GM12873 (cell line): Measurements from ENCODE around the gene NUDT16.

ENCODE experiments used
- TF ChIP-seq, protein P1 (sequence below): IDR thresholded peaks from 2 replicates; pipeline ENCODE4 v1.5.1; 2012; ENCODE audit warnings: low read depth, mild to moderate bottlenecking, moderate library complexity, low read length, control low read depth; ENCODE audit not compliant: insufficient read depth; ENCODE audit errors: missing control alignments

Gene NUDT16

DNA sequence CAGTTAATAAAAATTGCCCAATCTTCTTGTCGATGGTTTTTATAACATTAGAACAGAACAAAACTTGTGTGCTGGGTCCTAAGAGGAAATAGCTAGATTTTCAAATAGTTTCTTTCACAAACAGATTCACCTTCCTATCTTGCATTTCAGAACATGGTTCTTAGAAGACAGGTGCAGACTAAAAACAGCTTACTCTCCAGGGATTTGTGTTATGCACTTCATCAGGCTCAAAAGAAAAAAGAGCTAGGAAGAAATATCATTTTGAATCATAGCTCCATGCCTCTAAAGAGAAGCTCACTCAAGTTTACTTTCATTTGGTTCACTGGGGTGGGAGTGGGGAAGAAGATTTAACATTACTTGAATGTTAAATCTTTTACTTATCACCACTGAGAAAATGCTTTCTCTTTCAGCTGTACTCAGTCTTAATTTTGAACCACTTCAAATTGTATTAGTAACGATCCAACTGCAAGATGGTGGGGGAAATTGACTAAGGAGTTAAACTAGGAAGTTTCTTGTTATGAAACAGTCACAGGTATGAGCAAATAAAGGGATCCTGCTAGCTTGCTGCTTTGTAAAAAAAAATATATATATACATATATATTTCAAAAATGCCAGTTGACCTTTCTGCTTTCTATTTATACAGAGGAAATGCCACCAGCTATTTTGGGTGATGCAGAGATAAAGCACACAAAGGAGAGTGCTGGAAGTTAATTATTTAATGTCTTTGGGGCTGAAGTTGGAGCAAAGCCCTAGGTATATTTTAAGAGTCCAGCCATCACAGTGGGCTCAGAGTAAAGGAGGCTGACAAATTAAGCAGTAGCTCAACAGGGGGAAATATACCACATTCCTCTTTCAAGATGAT lies 28.3 kb upstream of the NUDT16 start:
- TF ChIP-seq, protein P1, sequence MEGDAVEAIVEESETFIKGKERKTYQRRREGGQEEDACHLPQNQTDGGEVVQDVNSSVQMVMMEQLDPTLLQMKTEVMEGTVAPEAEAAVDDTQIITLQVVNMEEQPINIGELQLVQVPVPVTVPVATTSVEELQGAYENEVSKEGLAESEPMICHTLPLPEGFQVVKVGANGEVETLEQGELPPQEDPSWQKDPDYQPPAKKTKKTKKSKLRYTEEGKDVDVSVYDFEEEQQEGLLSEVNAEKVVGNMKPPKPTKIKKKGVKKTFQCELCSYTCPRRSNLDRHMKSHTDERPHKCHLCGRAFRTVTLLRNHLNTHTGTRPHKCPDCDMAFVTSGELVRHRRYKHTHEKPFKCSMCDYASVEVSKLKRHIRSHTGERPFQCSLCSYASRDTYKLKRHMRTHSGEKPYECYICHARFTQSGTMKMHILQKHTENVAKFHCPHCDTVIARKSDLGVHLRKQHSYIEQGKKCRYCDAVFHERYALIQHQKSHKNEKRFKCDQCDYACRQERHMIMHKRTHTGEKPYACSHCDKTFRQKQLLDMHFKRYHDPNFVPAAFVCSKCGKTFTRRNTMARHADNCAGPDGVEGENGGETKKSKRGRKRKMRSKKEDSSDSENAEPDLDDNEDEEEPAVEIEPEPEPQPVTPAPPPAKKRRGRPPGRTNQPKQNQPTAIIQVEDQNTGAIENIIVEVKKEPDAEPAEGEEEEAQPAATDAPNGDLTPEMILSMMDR, result no peak

DNA sequence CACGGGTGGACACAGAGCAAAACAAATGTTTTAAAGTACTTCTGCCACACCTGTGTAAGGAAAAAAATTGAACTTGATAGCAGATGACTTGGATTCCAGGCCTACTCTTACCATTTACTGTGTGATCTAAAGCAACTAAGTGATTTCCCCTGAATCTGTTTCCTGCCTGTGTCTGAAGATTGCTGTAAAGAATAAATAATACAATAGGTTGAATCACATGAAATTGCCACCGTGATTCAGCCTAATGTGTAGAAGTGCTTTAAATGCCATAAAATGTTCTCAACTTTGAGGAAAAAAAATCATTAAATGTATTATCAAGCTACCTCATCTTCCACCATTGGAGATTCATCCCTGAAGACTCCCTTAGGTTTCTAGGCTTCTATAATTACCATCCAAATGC lies 27.6 kb upstream of the NUDT16 start:
- TF ChIP-seq, protein P1, result no peak

DNA sequence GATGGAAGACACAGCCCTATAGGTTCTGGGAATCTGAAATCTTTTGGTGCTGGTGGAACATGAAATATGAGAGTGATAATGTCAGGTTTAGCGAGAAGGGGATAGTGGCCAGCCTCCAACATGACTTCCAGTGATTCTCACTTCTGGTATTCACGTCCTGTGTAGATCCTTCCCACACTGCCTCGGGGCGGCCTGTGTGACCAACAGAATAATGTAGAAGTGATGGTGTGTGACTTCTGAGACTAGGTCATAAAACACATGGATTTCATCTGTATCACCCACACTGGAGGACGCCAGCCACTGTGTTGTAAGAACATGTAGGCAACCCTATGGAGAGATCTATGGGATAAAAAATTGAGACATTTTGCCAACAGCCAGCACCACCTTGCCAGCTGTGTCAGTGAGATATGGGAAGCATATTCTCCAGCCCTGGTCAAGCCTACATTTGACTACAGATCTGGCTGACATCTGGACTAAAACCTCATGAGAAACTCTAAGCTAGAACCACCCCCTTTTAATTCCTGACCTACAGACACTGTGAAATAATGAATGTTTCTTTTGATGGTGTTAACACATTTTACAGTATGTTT lies 25.5 kb upstream of the NUDT16 start:
- TF ChIP-seq, protein P1, result no peak

DNA sequence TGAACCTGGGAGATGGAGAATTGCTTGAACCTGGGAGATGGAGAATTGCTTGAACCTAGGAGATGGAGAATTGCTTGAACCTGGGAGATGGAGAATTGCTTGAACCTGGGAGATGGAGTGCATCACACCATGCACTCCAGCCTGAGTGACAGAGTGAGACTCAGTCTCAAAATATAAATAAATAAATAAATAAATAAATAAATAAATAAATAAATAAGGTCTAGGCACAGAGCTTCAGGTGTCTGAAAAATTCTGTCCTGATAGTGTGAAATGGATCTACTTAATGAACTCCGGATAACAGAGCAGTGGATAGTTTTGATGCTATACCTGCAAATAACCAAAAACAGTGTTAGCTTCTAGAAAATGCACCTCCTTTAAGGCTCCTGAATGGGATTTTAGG lies 24.3 kb upstream of the NUDT16 start:
- TF ChIP-seq, protein P1, result no peak

DNA sequence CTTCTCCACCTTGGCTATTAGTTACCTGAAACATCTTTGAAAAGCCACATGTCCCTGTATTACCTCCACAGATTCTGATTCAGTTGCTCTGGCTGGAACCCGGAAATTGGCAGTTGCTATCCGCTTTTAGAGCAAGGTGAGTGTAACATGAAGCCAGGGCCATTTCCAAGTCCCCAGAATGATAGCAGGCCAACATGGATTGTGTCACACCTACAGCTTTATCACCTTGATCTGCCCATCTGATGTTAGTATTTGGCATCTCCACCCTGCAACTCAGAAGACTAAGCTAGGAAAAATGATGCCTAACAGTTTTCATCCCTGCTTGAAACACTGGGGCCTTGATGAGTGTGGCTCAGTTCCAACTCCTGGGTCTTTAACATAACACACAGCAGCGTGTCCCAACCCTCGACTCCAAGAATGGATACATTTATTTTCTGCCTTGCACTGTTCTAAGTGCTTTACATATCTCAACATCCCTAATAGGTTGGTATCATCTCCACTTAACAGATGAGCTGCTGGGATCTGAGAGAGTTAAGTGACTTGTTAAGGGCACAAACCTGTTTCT lies 21.3 kb upstream of the NUDT16 start:
- TF ChIP-seq, protein P1, result no peak

DNA sequence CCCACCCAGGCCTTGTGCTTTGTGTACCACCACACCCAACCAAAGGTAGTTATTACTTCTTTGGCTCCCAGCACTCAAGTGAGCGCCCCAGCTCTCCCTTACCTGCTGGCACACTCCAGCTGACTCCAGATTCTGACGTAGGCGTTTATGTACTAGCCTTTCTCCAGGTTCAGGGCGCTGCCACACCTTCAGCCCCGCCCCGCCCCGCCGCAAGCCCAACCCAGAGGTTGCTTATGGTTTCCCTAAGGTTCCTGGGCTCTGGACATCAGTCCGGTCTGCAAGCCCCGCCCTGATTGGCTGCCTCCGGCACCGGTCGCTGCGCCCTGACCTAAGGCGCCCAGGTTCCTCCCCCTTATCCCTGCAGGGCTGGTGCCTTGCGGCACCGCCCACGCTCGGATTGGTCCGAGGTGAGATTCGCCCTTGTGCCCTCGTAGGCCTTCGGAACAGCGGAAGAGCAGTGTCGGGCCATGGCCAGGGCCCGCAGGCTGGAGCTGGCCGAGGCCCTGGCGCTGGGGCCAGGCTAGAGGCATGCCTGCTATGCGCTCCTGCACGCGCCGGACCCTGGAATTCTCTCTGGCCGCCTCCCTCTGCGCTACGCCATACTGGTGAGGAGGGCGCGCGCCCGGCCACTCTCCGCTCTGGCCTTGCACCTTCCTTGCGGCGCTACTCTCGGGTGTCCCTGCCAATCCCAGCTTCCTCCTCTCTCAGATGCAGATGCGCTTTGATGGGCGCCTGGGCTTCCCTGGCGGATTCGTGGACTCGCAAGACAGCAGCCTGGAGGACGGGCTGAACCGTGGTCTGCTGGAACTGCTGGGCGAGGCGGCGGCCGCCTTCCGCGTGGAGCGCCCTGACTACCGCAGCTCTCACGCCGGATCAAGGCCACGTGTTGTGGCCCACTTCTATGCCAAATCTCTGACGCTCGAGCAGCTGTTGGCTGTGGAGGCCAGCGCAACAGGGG lies 19.8 kb upstream of the NUDT16 start:
- TF ChIP-seq, protein P1, result no peak
